Measurements from ENCODE around the gene THUMPD1.
A peak's percentile ranks its signal among the peaks of the same experiment; 100 is the strongest.
"Not testable (repeated sequence)": the region's sequence is repeated elsewhere in the genome, so short reads cannot be mapped to it uniquely, and the experiment has no call there.

Gene THUMPD1

GRCh38 chr16:20741554-20742285 is at the start of gene THUMPD1:
TSS of gene THUMPD1 (minus strand) at chr16:20741818. CDS start at chr16:20741739, 79 bp downstream.
- peak; percentile 79 for DNase-seq (ENCODE audit: low read depth, low spot score)

- DNase-seq (ENCODE audit: low read depth, low spot score), result no peak
These were observed 47.5 kb upstream of the THUMPD1 start for GRCh38 chr16:20789130-20789529.

- no peak for DNase-seq (ENCODE audit: low read depth, low spot score)
These were observed 42.6 kb upstream of the THUMPD1 start for GRCh38 chr16:20784204-20784603.

- DNase-seq (ENCODE audit: low read depth, low spot score), result no peak
These were observed 40.9 kb upstream of the THUMPD1 start for GRCh38 chr16:20782470-20782869.

- DNase-seq (ENCODE audit: low read depth, low spot score), result no peak
These were observed 40.1 kb upstream of the THUMPD1 start for GRCh38 chr16:20781697-20782096.

- DNase-seq (ENCODE audit: low read depth, low spot score), result peak; percentile 12
These were observed 33.2 kb upstream of the THUMPD1 start for GRCh38 chr16:20774703-20775362.

- no peak for DNase-seq (ENCODE audit: low read depth, low spot score)
These were observed 32.1 kb upstream of the THUMPD1 start for GRCh38 chr16:20773679-20774078.

- no peak for DNase-seq (ENCODE audit: low read depth, low spot score)
These were observed 27.2 kb upstream of the THUMPD1 start for GRCh38 chr16:20768818-20769217.

- no peak for DNase-seq (ENCODE audit: low read depth, low spot score)
These were observed 26.5 kb upstream of the THUMPD1 start for GRCh38 chr16:20768121-20768520.

- no peak for DNase-seq (ENCODE audit: low read depth, low spot score)
These were observed 26.0 kb upstream of the THUMPD1 start for GRCh38 chr16:20767577-20767976.

GRCh38 chr16:20766294-20766693 is 24.7 kb upstream of the THUMPD1 start:
- DNase-seq (ENCODE audit: low read depth, low spot score), result no peak

GRCh38 chr16:20765732-20766131 is 24.1 kb upstream of the THUMPD1 start:
- no peak for DNase-seq (ENCODE audit: low read depth, low spot score)

GRCh38 chr16:20764448-20764847 is 22.8 kb upstream of the THUMPD1 start:
- DNase-seq (ENCODE audit: low read depth, low spot score), result not testable (repeated sequence)

- DNase-seq (ENCODE audit: low read depth, low spot score), result peak; percentile 25
These were observed 22.0 kb upstream of the THUMPD1 start, which contains the start of gene ACSM3 for GRCh38 chr16:20763461-20764232. TSS of gene ACSM3 (plus strand) at chr16:20764014. CDS start at chr16:20770035, 6,021 bp downstream.

- DNase-seq (ENCODE audit: low read depth, low spot score), result no peak
These were observed 20.9 kb upstream of the THUMPD1 start for GRCh38 chr16:20762404-20763123.

GRCh38 chr16:20761175-20761574 is 19.6 kb upstream of the THUMPD1 start:
- DNase-seq (ENCODE audit: low read depth, low spot score), result no peak

GRCh38 chr16:20760346-20760745 is 18.7 kb upstream of the THUMPD1 start:
- no peak for DNase-seq (ENCODE audit: low read depth, low spot score)

GRCh38 chr16:20755799-20756198 is 14.2 kb upstream of the THUMPD1 start:
- not testable (repeated sequence) for DNase-seq (ENCODE audit: low read depth, low spot score)

GRCh38 chr16:20755238-20755637 is 13.6 kb upstream of the THUMPD1 start:
- DNase-seq (ENCODE audit: low read depth, low spot score), result no peak

- DNase-seq (ENCODE audit: low read depth, low spot score), result no peak
These were observed 12.1 kb upstream of the THUMPD1 start for GRCh38 chr16:20753727-20754126.

- DNase-seq (ENCODE audit: low read depth, low spot score), result no peak
These were observed 8.9 kb upstream of the THUMPD1 start for GRCh38 chr16:20750558-20750957.

- DNase-seq (ENCODE audit: low read depth, low spot score), result no peak
These were observed 7.9 kb upstream of the THUMPD1 start for GRCh38 chr16:20749474-20749873.
